CD4-positive, alpha-beta T cell treated with Interleukin-6 at 100 ng/mL for 8 hours (primary cell): ENCODE data around the gene XRCC5.
"Not testable (repeated sequence)": the region's sequence is repeated elsewhere in the genome, so short reads cannot be mapped to it uniquely, and the experiment has no call there.

Source experiments
- DNase-seq: peaks from one replicate; pipeline ENCODE4 v3.0.0-alpha.2; 2020; ENCODE audit warnings: mixed read lengths, low spot score

Gene XRCC5

DNA sequence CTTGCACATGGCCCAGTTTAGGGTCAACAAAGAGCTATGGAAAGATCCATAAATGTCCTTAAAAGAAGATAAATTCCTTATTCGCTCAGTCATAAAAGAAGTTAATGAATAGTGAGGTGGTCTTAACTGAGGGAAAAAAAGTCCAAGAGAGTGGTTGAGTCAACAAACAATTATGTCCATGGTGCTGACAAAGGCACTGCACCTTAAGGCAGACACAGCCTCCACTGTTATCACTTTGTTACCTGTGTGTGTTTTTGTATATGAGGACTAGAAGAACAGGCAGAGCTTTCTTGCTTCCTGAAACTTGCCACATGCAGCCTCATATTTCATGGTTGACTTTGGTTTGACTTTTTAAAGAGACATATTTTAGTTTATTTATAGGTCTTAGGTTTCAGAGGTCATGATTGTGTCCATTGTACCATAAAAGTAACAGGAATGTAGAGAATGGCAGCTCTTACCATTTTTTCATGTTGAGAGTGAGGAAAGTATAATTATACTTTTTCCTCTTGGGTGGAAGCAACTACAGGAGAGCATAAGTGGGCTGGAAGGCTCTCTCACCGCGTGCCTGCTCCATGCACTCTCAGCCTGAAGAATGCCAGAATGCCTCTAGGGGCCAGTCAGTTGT, 93.6 kb downstream of the XRCC5 start:
- DNase-seq: no peak

DNA sequence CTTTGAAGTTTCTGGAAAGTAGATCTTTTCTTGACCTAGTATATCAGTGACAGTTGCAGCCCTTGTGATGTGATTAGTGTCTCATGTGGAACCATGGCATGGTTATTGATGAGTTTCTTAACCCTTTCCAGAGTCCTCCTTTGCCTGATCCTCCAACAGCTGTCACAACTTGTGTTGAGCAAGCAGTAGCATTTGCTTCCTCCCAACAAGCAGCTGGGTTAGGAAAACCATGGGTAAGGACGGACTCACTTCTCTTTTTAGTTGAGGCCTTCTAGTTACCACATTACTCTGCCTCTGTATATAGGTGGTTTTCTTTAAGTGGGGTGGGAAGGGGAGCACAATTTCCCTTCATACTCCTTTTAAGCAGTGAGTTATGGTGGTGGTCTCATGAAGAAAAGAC, 96.3 kb downstream of the XRCC5 start:
- no peak for DNase-seq

DNA sequence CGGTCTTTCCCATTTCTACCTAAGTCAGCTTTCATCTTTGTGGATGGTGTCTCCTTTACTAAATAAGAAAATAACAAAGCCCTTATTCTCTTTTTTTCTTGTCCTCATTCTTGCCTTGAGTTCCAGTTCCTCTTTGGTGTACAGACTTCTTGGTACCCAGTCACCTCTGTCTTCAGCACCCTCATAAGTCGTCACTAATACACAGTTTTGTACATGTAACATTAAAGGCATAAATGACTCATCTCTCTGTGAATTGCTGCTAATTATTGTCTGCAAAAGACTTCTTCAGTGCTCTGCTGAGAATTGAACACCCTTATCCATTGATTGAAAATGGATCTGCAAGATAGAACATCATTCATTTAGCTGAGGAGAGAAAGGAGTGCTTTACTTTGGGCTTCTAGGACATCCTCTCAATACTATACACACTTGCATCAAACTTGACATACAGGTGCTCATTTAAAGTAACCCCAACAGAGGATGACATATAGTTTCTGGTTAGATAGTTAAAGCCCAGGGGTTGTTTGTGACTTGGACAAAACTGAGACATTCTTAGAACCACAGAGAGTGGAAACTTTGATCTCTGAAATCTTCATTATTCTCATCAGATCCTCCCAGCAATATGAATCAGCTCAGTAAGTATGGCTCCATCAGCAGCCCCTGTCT, 97.0 kb downstream of the XRCC5 start:
- no peak for DNase-seq

DNA sequence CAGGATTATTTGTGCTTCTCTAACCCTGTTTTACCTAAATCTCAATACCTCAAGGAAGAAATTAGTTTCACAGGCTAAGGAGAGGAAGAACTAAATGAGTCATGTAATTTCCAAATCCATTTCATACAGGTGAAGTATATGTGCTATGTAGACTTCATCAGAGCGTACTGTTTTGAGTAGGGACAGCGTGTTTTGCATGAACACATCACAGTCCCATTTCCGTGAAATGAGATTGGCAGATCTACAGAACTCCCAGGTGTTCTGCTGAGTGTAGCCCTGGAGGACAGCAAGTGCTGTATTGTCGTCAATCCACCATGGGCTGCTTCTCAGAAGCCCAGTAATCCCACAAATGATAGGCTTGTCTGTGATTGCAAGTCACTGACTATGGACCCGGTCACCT, 97.7 kb downstream of the XRCC5 start:
- no peak for DNase-seq

DNA sequence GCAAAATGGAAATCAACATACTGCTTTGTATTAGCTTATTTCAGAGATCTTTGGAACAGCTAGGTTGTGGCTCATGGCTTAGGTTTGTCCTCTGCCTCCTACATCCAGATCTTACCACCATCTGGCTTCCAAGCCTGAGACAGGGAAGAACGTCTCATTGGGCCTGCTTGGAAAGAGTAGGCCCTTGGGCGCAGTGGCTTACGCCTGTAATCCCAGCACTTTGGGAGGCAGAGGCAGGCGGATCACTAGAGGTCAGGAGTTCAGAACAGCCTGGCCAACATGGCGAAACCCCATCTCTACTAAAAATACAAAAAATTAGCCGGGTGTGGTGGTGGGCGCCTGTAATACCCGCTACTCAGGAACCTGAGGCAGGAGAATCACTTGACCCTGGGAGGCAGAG, 99.5 kb downstream of the XRCC5 start:
- DNase-seq: not testable (repeated sequence)

DNA sequence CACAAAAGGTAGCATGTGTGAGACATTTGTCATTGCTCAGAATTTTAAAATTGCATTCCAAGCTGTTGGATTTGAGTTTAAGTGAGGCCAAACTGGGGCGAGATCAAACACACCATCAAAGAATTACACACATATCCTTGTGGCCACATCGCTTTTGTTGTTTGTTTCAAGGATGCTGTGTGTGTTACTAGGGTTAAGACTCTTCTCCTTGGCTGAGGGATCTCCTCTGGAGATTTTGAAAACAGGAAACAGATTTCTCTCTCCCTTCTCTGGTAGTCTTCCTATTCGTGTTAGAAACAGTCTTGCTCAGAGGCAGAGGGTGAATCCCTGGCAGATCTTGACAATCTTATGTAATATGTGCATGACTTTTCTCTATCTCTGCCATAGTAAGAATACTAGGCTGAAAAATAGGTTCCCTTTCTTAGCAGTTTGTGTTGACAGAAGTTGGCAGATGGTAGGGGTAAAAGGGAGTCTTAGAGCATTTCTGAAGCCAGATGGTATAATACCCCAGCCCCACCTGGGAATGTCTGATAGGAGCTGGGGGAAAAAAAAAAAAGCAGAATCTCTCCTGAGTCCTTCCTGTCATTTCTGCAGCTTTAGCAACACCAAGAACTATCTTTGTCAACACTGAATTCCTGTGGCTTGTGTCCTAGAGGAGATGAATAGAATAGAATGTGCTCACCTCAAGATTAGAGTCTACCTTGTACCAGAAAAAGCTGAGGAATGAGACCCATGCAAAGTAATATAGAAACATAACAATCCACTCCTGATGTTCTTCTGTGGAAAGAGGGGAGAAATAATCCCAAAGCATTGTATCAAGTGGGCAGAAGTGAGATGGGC, 101.8 kb downstream of the XRCC5 start:
- no peak for DNase-seq

DNA sequence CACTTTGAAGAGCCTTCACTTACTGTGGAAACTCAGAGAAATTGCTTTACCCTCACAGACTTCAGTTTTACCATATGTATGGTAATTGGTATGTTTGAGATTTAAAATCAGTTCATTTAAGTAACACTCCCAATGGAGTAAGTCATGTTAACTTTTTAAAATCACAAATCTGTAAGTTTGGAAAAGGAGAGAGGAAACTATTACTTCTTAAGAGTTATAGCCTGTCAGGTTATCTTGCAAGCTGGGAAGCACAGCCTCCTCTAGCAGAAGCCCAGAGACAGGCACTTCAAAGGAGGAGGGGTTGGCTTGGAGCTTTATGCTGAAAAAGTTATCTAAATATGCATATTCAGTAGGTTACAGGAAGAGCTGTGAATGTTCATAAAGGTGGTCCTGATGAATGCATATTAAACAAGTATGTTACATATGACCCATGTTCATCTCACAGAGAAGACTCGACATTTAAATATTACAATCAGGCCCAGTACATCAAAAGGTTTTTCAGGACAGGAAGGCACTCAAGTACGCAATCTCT, 102.5 kb downstream of the XRCC5 start:
- DNase-seq: no peak

DNA sequence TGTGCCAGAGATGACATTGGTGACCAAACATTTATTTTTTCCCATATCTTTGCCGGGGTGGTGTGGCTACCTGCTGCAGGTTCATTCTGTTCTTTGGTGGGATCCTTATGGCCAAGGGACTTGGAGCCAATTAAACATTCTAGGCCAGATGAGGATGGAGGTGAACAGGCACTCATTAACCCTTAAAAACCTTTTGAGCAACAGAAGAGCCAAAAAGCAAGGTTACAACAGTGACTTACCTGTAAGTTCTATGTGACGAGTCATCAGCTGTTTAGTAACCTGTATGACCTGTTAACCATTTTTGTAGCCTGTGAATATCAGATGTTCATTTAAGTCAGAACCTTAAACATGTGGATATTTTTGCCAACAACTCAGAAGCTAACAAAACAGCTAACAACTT, 105.6 kb downstream of the XRCC5 start:
- DNase-seq: no peak

DNA sequence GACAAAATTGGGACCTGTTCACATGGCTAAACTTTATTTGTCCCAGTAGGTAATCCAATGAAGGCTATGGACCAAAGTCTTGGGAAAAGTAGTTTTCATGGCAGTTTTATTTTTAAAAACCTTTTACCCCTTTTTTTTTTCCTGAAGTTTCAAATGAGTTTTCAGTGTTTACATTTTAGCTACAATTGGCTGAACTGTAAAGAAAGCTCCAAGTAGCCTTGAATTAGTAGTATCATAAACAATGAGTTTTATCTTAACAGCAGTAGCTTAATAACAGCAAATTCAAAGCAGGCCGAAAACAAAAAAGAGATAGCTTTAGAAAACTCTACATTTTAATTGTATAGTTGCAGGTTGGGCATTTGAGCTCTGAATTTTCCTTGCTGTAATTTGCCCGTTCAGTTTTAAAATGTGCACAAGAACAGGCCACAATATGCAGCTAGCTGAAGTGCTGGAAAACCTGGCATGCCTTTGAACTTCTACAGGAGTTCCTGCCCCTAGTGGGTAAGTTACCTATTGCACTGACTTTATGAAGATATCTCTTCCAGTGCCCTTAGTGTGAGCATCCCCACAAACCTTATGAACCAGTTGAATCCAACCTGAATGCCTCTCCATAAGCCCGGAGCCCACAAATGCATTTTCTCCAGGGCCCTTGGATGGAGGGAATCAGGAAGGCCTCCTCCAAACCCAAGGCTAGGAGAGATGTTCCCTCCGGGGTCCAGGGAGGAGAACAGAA, 106.7 kb downstream of the XRCC5 start:
- DNase-seq: no peak

DNA sequence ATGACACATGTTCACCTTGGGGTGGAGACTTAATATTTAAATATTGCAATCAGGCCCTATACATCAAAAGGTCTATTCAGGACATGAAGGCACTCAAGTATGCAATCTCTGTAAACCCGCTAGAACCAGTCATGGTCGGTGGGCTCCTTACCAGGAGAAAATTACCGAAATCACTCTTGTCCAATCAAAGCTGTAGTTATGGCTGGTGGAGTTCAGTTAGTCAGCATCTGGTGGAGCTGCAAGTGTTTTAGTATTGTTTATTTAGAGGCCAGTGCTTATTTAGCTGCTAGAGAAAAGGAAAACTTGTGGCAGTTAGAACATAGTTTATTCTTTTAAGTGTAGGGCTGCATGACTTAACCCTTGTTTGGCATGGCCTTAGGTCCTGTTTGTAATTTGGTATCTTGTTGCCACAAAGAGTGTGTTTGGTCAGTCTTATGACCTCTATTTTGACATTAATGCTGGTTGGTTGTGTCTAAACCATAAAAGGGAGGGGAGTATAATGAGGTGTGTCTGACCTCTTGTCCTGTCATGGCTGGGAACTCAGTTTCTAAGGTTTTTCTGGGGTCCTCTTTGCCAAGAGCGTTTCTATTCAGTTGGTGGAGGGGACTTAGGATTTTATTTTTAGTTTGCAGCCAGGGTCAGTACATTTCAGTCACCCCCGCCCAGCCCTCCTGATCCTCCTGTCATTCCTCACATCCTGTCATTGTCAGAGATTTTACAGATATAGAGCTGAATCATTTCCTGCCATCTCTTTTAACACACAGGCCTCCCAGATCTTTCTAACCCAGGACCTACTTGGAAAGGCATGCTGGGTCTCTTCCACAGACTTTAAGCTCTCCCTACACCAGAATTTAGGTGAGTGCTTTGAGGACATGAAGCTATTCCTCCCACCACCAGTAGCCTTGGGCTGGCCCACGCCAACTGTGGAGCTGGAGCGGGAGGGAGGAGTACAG, 108.1 kb downstream of the XRCC5 start:
- DNase-seq: no peak

DNA sequence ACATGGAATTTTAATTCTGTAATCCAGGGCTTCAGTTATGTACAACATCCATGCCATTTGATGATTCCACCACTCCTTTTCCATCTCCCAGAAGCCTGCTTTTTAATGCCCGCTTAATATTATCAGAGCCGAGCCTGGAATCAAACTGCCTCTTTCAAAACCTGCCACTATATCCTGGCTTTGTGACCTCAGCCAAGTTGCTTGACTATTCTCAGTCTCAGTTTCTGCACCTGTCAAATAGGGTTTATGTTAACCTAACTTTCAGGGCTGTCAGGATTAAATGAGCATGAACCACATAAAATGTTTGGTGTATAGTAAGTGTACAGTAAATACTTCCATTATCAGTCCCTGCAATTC, 108.7 kb downstream of the XRCC5 start:
- no peak for DNase-seq

DNA sequence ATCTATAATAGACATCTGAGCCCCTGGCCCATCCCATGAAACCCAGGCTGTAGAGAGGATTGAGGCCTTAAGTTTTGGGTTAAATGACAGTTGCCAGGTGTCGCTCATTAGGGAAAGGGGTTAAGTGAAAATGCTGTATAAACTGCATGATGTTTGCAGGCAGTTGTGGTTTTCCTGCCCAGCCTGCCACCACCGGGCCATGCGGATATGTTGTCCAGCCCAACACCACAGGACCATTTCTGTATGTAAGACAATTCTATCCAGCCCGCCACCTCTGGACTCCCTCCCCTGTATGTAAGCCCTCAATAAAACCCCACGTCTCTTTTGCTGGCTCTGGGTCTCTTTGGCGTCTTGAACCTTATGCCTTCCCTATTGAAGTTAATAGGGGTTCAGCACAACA, 110.7 kb downstream of the XRCC5 start:
- DNase-seq: no peak

DNA sequence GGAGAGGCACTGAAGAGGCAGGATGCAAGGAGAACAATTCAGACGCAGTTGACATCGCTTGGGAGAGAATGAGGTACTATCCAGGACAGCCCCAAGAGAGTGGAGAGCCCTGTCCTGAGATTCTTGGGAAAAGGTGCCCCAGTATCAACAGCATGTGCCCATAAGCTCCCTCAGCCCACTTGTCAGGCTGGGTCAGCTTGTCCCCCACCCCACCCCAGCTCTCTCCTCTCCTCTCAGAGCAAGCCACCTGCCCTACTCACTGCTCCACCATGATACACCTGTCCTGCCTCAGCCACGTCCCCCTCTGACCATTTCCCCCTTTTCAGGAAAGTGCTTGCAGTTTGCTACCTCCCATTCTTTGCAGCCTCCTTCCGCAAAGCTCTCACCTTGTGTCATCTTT, 111.8 kb downstream of the XRCC5 start:
- no peak for DNase-seq

DNA sequence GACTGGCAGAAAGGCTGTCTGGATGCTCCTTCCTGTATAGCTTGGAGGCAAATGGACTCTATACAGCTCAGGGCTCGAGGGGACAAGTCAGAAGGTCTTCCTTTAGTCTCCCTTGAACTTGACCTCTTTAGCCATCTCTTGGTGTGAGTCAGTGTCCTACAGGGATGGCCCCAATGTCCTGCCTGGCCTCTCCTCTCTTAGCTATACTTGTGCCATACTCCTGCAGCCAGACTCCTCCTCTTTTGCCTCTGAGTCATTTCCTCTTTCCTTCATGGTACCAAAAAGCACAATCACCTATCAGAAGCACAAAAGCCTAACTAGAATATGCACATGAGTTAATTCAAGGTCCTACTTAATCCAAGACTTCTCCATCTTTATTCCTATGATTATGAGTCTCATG, 112.7 kb downstream of the XRCC5 start:
- DNase-seq: no peak

DNA sequence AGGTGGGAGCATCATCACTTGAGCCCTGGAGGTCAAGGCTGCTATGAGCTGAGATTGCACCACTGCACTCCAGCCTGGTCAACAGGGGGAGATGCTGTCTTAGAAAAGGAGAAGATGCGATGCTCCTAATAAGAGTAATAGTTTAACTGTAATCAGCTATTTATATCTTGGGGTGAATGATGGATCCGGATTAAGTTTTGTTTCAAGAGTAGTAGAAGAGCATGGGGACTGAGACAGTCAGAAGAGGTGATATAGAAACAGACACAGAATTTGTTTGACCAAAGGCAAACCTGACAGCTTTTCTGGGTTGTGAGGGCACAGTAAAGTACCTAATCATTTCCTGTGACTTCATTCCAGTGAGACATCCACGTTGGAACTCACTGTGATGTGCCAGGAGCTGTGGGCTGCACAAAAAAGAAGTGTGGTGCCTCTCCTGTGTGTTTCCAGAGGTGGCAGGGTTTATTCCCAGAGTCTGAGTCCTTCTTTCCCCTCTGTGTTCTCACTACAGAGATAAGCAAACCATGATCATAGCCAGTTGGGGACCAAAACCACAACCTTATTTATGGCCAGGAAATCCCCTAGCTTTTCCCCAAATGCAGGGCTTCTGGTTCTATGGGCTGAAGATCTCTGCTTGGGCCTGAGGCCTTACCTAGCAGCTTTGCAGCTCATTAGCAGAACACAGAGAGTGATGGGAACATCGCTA, 113.7 kb downstream of the XRCC5 start:
- DNase-seq: no peak

DNA sequence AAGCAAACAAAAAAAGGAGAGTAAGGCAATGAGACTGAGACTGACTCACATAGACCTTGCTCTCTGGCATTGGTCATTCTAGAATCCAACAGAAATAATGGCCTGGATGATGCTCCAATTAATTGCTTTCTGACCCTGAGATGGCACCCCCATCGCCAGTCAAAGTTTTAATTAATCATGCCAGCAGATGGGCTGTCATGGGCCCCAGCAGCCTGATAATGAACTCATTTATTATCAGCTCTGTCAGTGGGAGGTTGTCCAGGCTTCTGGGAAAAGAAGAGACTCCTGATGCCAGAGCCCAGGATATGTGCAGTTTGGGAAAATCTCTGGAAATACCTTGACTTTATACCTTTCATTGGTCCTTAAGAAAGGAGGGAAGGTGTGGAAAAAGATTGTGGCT, 115.2 kb downstream of the XRCC5 start:
- DNase-seq: no peak

DNA sequence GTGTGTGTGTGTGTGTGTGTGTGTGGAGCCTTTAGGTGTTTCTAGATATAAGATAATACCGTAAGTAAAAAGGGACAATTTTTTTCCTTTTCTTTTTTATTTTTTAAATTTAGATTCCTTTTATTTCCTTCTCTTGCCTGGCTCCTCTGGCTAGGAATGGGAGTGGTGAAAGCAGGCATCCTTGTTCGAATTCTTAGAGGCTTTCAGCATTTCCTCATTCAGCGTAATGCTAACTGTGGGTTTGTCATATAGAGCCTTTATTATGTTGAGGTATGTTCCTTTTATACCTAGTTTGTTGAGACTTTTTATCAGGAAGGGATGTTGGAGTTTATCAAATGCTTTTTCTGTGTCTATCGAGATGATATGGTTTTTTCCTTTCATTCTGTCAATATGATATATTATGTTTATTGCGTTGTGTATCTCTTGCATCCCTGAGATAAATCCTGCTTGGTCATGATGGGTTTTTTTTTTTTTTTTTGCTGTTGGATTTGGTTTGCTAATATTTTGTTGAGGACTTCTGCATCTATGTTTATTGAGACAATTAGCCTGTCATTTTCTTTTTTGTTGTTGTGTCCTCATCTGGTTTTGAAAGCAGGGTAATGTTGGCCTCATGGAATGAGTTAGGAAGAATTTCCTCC, 120.2 kb downstream of the XRCC5 start:
- DNase-seq: no peak

DNA sequence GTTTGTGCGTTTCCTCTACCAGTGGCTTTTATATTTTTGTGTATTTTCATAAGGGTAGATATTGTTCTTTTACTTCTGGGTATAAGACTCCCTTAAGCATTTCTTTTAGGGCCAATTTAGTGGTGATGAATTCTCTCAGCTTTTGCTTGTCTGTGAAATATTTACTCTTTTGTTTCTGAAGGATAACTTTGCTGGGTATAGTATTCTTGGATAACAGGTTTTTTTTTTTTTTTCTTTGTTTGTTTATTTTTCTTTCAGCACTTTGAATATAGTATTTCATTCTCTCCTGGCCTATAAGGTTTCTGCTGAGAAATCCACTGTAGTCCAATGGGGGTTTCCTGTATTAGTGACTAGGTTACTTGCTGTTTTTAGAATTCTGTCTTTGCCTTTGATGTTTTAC, 122.7 kb downstream of the XRCC5 start:
- no peak for DNase-seq

DNA sequence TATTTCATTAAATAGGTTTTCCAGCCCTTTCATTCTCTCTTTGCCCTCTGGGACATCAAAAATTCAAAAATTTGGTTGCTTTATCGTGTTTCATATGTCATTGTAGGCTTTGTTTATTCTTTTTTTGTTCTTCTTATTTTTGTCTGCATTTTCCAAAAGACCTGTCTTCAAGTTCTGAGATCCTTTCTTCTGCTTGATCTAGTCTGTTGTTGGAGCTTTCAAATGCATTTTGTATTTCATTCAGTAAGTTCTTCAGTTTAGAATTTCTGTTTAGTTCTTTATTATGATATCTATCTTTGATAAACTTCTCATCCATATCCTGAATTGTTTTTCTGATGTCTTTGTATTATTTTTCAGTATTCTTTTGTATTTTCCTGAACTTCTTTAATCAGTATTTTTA, 123.6 kb downstream of the XRCC5 start:
- DNase-seq: no peak
